IPS-NIHi7 (cell line): ENCODE results near the gene SLC26A5.
A peak's percentile ranks its signal among the peaks of the same experiment; 100 is the strongest.
"Not testable (repeated sequence)": the region's sequence is repeated elsewhere in the genome, so short reads cannot be mapped to it uniquely, and the experiment has no call there.

ENCODE experiments used
- DNase-seq: peaks from one replicate; pipeline ENCODE4 v3.0.0; 2012; ENCODE audit warnings: mixed read lengths; ENCODE audit errors: extremely low spot score

Gene SLC26A5, protein sequence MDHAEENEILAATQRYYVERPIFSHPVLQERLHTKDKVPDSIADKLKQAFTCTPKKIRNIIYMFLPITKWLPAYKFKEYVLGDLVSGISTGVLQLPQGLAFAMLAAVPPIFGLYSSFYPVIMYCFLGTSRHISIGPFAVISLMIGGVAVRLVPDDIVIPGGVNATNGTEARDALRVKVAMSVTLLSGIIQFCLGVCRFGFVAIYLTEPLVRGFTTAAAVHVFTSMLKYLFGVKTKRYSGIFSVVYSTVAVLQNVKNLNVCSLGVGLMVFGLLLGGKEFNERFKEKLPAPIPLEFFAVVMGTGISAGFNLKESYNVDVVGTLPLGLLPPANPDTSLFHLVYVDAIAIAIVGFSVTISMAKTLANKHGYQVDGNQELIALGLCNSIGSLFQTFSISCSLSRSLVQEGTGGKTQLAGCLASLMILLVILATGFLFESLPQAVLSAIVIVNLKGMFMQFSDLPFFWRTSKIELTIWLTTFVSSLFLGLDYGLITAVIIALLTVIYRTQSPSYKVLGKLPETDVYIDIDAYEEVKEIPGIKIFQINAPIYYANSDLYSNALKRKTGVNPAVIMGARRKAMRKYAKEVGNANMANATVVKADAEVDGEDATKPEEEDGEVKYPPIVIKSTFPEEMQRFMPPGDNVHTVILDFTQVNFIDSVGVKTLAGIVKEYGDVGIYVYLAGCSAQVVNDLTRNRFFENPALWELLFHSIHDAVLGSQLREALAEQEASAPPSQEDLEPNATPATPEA

DNA sequence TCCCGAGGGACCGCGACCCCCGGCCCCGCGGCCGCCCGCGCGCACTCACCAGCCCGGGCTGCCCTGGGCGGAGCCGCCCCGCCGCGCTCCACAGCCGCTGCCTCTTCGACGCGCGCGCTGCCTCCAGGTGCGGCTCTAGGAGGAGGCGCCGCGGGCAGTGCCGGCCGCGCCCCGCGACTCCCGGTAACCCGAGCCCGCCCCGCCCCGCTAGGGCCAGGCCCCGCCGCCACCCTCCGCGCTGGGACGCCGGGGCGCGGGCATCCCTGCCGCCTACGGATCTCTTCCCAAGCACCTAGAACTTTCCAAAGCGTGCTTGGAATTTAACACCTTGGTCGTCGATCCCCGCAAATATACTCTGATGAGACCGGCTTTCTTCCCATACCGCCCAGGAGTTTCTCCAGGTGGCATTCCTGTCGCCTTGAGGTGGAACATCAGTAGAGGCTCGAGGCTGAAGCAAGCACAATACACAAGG lies at the start of gene SLC26A5:
TSS of gene SLC26A5 (minus strand) at position 159 of the 472 bp plus-strand sequence. CDS start 24,693 bp downstream, outside the sequence.
- peak; percentile 80 for DNase-seq

DNA sequence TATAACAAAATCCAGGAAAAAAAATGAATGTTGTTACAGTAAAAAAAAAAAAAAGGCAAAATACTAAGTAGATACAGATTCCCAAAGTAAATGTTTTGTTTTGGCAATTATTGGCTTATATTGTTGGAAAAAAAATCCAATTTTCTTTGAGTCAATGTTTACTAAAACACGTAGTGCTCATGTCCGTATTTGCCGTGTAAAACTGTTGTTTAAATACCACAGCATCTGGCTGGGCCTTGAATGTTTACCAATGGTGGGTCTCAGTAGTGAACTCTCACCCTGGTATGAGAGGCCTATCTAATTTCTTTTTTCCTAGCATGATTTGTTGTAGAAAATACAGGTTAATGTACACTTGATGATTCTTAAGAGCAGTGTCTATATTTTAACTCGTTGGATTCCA lies 41.4 kb upstream of the SLC26A5 start:
- DNase-seq: no peak

DNA sequence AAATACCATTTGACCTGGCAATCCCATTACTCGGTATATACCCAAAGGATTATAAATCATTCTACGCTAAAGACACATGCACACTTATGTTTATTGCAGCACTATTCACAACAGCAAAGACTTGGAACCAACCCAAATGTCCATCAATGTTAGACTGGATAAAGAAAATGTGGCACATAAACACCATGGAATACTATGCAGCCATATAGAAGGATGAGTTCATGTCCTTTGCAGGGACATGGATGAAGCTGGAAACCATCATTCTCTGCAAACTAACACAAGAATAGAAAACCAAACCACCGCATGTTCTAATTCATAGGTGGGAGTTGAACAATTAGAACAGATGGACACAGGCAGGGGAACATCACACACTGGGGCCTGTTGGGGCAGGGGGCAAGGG lies 40.9 kb upstream of the SLC26A5 start:
- DNase-seq: not testable (repeated sequence)

DNA sequence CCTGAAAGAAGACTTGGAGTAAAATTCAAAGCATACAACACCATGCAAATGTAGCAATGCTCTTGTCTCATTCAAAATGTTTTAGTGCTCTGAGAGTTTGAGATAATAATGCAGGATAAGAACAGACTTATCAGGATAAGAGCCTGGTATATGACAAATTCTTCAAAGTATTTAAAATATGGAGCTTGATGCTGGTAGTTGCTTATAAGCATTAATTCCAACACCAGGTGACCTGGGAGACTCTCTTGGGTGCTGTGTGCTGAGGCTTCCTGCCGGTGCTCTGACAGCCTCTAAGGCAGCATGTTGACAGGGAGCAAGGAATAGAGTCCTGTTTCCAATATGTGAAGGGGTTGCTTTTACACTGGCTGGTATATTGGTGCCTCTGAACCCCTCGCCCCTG lies 34.8 kb upstream of the SLC26A5 start:
- no peak for DNase-seq

DNA sequence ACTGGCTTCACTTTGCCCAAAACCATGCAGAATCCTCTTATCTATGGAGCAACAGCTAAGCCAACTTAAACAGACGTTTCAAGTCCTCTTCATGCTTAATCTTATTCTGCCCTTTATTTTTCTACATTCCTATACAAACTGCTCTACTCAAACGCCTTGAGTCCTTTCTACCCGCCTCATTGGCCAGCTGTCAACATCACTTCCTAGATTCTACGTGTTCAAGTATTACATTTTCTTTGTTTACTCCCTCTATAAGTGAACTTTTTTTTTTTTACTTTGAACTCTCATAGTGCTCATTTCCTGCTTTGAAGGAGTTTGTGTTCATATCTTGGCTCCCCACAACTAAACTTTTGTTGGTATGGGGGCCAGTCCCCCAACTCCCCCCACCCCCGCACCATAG lies 28.9 kb upstream of the SLC26A5 start:
- no peak for DNase-seq

DNA sequence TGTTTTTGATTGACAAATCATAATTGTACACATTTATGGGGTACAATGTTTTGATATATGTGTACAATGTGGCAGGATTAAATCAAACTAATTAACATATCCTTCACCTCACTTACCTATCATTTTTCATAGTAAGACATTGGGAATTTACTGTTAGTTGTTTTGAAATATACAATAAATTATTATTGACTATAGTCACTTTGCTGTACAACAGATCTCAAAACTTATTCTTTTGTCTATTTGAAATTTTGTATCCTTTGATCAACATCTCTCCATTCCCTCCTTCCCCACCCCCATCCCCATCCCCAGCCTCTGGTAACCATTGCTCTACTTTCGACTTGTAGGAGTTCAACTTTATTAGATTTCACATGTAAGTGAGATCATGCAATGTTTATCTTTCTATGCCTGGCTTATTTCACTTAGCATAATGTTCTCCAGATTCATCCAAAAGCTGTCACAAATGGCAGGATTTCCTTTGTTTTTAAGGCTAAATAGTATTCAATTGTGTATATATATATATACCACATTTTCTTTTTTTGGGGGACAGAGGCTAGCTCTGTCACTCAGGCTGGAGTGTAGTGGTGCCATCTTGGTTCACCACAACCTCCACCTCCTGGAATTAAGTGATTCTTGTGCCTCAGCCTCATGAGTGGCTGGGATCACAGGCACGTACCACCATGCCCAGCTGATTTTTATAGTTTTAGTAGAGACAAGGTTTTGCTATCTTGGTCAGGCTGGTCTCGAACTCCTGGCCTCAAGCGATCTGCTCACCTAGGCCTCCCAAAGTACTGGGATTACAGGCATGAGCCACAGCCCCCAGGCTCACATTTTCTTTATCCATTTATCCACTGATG lies 23.3 kb upstream of the SLC26A5 start:
- DNase-seq: no peak

DNA sequence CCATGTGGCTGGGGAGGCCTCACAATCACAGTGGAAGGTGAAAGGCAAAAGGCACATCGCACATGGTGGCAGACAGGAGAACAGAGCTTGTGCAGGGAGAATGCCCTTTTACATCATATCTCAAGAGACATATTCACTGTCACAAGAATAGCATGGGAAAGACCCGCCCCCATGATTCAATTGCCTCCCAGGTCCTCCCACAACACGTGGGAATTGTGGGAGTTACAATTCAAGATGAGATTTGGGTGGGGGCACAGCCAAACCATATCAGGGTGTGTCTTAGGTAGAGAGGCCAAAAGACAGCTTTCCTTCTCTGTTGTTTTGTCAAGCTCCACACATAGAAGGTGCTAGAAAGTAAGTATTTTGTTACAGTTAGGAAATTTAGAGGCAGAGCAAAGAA lies 20.8 kb upstream of the SLC26A5 start:
- DNase-seq: no peak

DNA sequence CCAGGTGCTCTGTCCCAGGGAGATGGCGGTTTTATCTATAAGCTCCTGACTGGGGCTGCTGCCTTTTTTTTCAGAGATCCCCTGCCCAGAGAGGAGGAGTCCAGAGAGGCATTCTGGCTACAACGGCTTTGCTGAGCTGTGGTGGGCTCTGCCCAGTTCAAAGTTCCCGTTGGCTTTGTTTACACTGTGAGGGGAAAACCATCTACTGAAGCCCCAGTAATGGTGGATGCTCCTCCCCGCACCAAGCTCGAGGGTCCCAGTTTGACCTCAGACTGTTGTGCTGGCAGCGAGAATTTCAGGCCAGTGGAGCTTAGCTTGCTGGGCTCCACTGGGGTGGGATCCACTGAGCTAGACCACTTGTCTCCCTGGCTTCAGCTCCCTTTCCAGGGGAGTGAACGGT lies 16.4 kb upstream of the SLC26A5 start:
- DNase-seq: no peak

DNA sequence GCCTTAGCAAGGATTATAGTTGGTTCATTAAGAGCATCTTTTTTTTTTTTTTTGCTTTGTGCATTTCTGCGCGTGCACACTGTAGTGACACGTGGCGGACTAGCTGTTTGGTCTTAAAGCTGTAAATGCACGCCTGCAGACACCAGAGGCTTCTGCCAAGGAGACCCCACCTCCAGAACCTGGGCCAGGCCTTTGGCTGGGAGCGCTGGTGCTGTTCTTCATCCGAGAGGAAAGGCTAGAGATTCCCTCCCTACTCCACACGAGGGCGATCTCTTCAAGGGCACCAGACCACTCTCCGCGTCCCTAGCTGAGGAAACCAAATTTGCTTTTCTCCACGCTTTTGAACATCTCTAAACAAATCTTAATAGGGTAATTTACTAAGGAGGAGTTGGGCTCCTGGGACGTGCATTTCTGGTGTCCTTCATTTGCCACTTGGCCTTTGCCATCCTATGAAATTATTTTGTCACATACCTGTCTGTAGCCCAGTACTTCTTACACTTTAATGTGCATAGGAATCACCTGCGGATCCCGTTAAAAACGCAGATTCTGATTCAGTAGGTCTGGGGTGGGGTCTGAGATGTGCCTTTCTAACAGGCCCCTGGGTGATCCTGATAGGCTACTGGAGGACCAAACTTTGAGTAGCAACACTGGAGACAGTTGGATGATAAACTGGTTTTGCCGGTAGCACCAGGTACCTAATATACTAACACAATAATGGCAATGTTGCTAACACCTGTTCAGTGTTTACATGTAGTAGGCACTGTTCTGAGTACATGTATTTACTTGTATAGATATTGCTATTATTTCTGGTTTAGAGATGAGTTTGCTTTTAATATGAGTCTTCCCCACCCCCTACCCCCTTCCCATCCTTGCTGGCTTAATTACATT lies 1.3 kb upstream of the SLC26A5 start:
- peak; percentile 87 for DNase-seq

DNA sequence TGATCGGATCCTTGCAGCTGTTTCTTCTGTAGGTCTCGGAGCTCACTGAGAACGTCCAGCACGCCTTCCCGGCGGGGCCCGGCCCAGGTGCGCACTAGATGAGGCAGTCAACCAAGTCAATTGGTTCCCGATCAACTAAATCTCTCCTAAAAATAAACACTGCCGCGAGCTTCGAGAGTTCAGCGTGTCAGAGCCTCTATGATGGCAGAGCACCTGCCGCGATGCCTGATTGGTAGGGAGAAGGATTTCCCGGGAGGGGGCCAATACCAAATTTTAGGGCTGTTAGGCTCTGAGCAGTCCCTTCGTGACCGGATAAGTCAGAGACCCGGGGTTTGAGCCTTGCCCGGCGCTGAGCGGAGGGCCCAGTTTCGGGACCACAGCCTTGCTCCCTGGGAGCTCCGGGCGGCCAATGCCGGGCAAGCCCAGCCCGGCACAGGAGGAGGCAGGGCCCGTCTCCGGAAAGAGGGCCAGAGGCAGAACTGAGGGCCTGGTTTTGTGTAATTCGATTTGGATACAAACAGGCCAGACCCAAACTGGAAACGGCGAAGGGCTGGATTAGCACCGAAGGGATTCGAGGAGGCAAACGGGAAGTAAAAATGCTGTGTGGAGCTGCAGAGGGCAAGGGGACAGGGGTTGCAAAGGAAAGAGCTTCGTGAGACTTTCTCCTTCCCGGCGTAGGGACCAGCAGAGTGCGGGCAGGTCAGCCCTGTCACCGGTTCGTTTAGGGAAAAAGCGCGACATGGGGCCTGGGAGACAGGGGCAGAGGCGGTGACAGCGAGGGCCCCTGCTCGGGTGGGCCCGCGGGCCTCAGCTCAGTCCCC lies 569 bp downstream of the SLC26A5 start:
- DNase-seq: peak; percentile 58

DNA sequence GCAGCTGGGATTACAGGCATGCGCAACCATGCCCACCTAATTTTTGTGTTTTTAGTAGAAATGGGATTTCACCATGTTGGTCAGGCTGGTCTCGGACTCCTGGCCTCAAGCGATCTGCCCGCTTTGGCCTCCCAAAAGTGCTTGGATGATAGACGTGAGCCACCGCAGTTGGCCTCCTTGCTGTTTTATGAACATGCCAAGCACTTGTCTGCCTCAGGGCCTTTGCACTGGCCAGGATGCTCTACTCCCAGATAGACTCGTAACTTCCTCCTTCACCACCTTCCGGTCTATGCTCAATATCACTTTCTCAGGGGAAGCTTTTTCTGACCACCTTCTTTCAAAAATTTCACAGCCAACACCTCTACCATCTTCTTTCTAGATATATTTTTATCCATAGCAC lies 6.3 kb downstream of the SLC26A5 start:
- DNase-seq: no peak

DNA sequence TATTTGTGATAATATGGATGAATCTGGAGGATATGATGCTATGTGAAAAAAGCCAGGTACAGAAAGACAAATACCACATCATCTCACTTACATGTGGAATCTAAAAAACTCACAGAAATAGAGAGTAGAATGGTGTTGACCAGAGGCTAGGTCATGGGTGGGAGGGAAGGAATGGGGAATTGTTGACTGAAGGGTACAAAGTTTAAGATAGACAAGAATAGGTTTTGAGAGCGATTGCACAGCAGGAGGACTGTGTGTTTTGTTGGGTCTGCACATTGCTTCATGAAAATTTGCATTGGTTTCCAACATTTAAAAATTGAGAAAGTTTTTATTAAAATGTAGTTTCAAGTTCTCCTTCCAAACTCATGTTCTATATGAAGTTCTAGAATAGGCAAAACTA lies 8.4 kb downstream of the SLC26A5 start:
- DNase-seq: no peak

DNA sequence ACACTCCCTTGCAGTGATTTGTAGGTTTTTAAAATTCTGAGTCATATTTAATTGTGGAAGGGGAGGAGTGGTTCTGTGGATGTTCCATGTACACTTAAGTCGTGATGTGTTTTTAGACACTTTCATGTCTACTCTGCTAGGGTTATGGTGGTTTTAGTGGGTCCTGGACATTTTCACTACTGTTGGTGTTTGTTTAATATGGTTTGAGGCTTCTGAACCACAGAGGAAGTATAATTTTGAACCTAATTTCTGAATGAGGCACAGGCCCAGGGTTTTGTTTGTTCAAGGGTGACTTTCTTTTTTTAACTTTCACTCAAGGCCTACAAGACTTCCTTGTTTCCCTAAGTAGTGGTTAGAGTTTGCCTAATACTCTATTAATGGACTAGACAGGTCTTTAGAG lies 13.3 kb downstream of the SLC26A5 start:
- no peak for DNase-seq

DNA sequence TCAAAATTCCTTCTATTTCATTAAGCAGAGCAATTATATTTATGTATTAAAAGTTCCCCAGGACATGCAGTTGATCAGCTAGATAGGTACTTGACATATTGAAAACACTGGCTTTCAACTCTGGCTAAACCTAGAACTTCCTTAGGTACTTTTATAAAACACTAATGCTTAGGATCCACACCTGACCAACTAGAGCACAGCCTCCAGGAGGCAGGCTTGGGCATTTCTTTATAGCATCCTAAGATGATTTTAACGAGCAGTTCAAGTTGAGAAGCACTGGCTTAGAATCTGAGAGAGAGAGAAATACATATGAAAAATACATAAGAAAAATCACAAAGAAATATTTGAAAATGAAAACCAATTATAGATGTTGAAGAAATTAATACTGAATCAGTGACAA lies 20.8 kb downstream of the SLC26A5 start:
- no peak for DNase-seq

DNA sequence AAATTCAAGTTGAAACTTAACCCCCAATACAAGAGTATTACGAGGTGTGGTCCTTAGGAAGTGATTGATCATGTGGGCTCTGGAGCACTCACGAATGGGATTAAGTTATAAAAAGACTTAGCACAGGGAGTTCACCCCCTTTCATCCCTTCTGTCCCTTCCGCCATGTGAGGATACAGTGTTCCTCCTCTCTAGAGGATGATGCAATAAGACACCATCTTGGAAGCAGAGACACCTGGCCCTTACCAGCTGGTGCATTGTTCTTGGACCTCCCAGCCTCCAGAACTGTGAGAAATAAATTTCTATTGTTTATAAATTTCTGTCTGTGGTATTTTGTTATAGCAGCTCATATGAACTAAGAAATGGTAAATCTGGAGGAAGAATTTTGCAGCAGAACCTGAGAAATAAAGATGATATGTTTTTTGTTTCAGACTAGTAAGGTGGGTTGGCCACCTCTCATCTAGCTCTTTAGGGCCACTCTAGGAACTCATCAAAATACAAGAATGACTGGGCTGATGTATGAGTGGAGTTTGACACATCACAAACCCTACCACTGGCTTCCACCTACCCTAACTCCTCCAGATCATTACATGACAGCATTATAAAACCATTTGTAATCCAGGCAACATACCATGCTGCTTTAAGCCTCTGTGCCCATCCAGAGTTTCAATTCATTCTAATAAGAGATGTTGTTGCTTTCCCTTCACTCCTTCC lies 22.4 kb downstream of the SLC26A5 start:
- DNase-seq: no peak

DNA sequence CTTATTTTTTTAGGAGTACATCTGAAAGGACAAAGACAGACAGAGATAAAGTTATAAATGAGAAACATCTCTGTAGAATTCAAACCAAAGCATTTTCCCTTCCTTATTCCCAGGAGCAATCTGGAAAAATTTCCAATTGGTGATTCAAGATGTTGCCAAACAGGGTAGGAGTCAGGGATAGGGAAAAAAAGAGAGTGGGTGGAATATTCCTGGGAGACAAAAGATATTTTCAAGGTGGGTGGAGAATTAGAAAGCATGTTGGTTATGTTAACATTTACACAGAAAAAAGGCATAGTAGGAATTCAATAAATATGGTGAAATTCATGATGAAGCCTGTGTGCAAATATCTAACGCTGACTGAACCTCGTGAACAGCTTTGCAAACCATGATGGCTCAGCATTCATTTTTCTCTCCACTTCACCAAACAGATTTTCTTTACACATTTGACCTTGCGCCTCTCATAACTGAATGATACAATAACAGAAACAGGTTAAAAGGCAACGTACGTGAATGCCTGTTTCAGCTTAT lies 25.1 kb downstream of the SLC26A5 start:
- DNase-seq: no peak

DNA sequence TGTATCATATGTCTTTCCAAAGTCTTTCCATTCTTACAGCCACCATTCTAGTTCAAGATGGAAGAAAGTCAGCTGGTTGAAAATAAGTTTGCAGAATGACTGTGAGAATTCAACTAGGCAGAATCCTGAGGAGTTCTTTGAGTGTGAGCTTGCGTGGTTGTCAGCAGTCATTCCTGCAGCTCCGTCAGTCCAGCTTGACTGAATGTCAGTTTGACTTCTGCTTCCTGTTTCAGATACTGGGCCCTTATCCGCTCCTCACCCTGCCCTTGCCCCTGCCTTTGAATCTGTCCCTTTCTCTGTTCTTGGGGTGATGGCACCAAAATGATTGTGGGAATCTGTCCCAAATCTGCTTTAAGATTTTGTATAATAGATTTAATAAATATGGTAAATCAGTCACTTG lies 27.8 kb downstream of the SLC26A5 start:
- no peak for DNase-seq

DNA sequence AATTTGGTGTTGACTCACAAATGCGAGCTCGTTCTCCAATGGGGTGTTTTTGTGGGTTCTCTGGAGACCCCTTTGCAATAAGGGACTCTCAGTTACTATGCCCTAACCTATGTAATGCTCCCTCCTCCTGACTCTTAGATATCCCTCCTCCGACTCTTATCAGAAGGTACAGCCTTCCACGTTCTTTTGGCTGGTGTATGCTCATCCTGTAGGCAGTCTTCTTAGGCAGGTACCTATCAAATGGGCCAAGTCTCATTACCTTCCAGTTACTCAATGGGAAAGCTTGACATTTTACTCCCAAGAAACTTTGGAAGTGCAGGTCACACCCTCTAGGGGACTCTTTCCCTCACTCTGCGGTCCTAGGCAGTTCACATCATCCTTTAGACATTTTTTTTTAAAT lies 32.6 kb downstream of the SLC26A5 start:
- no peak for DNase-seq

DNA sequence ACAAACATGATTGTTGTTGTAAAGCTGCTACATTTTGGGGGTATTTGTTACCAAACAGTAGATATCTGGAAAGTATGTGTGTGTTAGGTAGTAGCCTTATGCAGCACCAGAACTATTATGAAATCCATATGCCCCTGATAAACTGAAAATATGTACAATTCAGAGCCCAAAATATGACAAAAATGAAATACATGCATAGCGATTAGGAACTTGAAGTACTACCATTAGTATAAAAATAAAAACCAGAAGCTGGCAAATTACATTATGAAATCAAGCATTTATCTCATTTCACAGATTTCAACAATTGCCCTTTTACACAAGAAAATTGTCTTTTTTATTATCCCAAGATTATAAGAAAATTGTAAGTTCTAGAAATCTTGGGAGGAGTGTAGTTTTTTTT lies 33.9 kb downstream of the SLC26A5 start:
- DNase-seq: no peak
